PC-9 (cell line): ENCODE data around the gene MB21D2. TPM values are rescaled to one million over a fixed set of nuclear protein-coding genes. Genes with fewer than 3 reads are reported as not detected.
A peak's percentile ranks its signal among the peaks of the same experiment; 100 is the strongest.

Experiments used
- BruUV-seq: library from RNA; stranded (reverse); fragments of 400-500 nt; replicated peaks from 2 replicates; lab custom pipeline; 2021; lab: Mats Ljungman, UMichigan
- CTCF ChIA-PET: fragments of 300-600 bp; sonication (Branson Sonifier 250); formaldehyde crosslinking; loops from one replicate; lab custom pipeline; 2022; ENCODE audit warnings: antibody characterized with exemption; lab: Charles Lee
- POLR2A ChIA-PET: fragments of 300-600 bp; sonication (Branson Sonifier 250); formaldehyde crosslinking; loops from one replicate; lab custom pipeline; 2022; ENCODE audit warnings: antibody characterized with exemption; ENCODE audit not compliant: unreplicated experiment; lab: Charles Lee
- DNase-seq, 2 experiments: peaks; one replicate each; pipeline versions ENCODE4 v3.0.0 to v3.0.0-alpha.2; 2015 to 2022; ENCODE audit warnings: mixed read lengths in 1 of 2
- H2AFZ ChIP-seq: fragments of 200-600 bp; sonication (generic); 2 replicates; pipeline ENCODE4 v1.8.1; 2017; ENCODE audit warnings: antibody characterized with exemption
- H3F3A ChIP-seq: fragments of 200-600 bp; sonication (generic); 2 replicates; pipeline ENCODE4 v1.8.1; 2017; ENCODE audit warnings: antibody characterized with exemption, mild to moderate bottlenecking, low read depth; ENCODE audit not compliant: insufficient read depth
- H3K27ac ChIP-seq: fragments of 200-600 bp; sonication (generic); 2 replicates; pipeline ENCODE4 v1.6.1; 2016; ENCODE audit warnings: mixed run types
- H3K27me3 ChIP-seq: fragments of 200-600 bp; sonication (generic); 2 replicates; pipeline ENCODE4 v1.6.1; 2016; ENCODE audit warnings: low read depth, mixed run types; ENCODE audit not compliant: insufficient read depth
- H3K36me3 ChIP-seq: fragments of 200-600 bp; sonication (generic); 2 replicates; pipeline ENCODE4 v1.6.1; 2016; ENCODE audit warnings: low read depth, mixed run types
- H3K4me1 ChIP-seq: fragments of 200-600 bp; sonication (generic); replicated peaks from 2 replicates; pipeline ENCODE4 v1.6.1; 2016; ENCODE audit warnings: mixed run types; ENCODE audit not compliant: insufficient read depth
- H3K4me2 ChIP-seq: fragments of 200-600 bp; sonication (generic); 2 replicates; pipeline ENCODE4 v1.6.1; 2017; ENCODE audit warnings: mixed run types
- H3K4me3 ChIP-seq: fragments of 200-600 bp; sonication (generic); 2 replicates; pipeline ENCODE4 v1.6.1; 2016; ENCODE audit warnings: mixed run types
- H3K79me2 ChIP-seq: fragments of 200-600 bp; sonication (generic); 2 replicates; pipeline ENCODE4 v1.6.1; 2017; ENCODE audit warnings: low read depth, mixed run types
- H3K9me2 ChIP-seq: fragments of 200-600 bp; sonication (generic); 2 replicates; pipeline ENCODE4 v1.8.1; 2017; ENCODE audit warnings: mild to moderate bottlenecking; ENCODE audit not compliant: insufficient read depth
- H3K9me3 ChIP-seq: fragments of 200-600 bp; sonication (generic); 2 replicates; pipeline ENCODE4 v1.8.1; 2016; ENCODE audit warnings: low read depth; ENCODE audit not compliant: insufficient read depth
- H4K20me1 ChIP-seq: fragments of 200-600 bp; sonication (generic); 2 replicates; pipeline ENCODE4 v1.8.1; 2017; ENCODE audit not compliant: insufficient read depth
- CTCF ChIP-seq: fragments of 200-600 bp; sonication (generic); conservative IDR thresholded peaks from 2 replicates; pipeline ENCODE4 v1.6.1; 2017; ENCODE audit warnings: mixed run types, antibody characterized with exemption, mild to moderate bottlenecking, moderate library complexity
- EZH2 ChIP-seq: fragments of 200-600 bp; sonication (generic); IDR thresholded peaks from 2 replicates; pipeline ENCODE4 v1.8.0; 2017; ENCODE audit warnings: antibody characterized with exemption, low read depth
- intact Hi-C: fragments of 100-400 bp; cut with micrococcal nuclease; formaldehyde crosslinking; loops from one replicate; pipeline ENCODE4 v1.10.0; 2022; ENCODE audit not compliant: unreplicated experiment
- total RNA-seq: library from RNA; stranded (reverse); gene quantifications from 2 replicates; pipeline ENCODE4 v1.2.3, GENCODE V29; 2021

The MB21D2 gene
- total RNA-seq, 1 experiment from 2014 or later: 5.1 TPM

DNA sequence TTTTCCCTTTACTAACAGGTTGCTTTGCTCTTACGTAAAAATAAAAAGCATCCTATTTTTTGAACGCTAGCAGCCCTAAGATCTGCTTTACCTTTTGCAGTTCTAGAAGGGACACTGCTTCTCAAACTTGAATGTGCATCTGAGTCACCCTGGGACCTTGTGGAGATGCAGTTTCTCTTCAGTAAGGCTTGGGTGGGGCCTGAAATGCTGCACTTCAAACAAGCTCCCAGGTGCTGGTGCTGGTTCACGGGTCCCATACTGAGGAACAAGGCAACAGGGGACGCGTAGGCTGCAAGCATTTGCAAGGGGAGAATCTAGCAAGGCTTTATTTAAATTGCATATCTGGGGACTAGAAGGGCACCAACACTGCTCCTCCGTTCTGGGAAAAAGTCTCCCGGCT is 30.0 kb downstream of the MB21D2 start:
- intact Hi-C loops: loop anchor here (1.0 to 5.0 kb wide), 3 partner anchors 8 to 290 kb away; no protein-coding TSS in a partner anchor
- TSS peak; percentile 28 for BruUV-seq
- H3K27ac ChIP-seq: no peak overlapping the region
- H3K4me2 ChIP-seq: no peak overlapping the region
- H3K9me2 ChIP-seq: no peaks in the 10 kb centered on the region
- DNase-seq: peak in 1 of 2 experiments; percentile 44
- ChIA-PET CTCF (no interaction called here), POLR2A (interaction anchor here (0.7 to 1.4 kb wide), 2 partner anchors 8 to 47 kb away, joined by 3 to 11 read pairs; no protein-coding TSS in a partner anchor)
- no peak overlapping the region for H2AFZ ChIP-seq
- H3K36me3 ChIP-seq: no peaks in the 10 kb centered on the region
- H3K9me3 ChIP-seq: no peaks in the 10 kb centered on the region
- H4K20me1 ChIP-seq: no peaks in the 10 kb centered on the region
- H3K4me1 ChIP-seq: peaks cover 77% of the 10 kb centered on the region
- no peak overlapping the region for H3K4me3 ChIP-seq
- H3K27me3 ChIP-seq: no peaks in the 10 kb centered on the region
- peaks cover 59% of the 10 kb centered on the region for H3K79me2 ChIP-seq
- H3F3A ChIP-seq: peaks cover 20% of the 10 kb centered on the region; the same call in 1 of the 2 replicates
- TF ChIP-seq EZH2: no peak
- TF ChIP-seq CTCF: no peak

DNA sequence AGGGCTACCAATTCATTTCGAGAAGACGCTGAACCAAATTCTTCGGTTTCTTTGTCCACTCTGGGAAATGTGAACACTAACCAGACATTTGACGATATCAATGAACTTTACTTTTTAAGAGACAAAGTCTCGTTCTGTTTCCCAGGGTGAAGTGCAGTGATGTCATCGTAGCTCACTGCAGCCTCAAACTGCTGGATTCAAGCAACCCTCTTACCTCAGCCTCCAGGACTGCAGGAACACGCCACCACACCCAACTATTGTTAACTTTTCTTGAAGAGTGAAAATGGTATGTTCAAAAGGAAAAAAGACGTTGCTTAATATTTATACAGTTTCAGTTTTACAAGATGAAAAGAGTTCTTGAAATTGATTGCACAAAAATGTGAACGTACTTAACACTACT is 30.6 kb downstream of the MB21D2 start:
- POLR2A ChIA-PET: interaction anchor here (0.7 kb wide), 2 partner anchors 19 to 368 kb away, joined by 3 read pairs; no protein-coding TSS in a partner anchor
- H3K27me3 ChIP-seq: no peaks in the 10 kb centered on the region
- no peaks in the 10 kb centered on the region for H3K9me3 ChIP-seq

More for the DNA sequence above, 30.6 kb downstream of the MB21D2 start:
- Histone ChIP-seq H3K4me3 (no peak overlapping the region), H3K79me2 (peaks cover 57% of the 10 kb centered on the region), H3K4me1 (peaks cover 71% of the 10 kb centered on the region), H3K36me3 (no peaks in the 10 kb centered on the region), H3K27ac (no peak overlapping the region), H3K9me2 (no peaks in the 10 kb centered on the region), H4K20me1 (no peaks in the 10 kb centered on the region), H3K4me2 (no peak overlapping the region), H3F3A (peaks cover 14% of the 10 kb centered on the region; the same call in 1 of the 2 replicates), H2AFZ (no peak overlapping the region)
- intact Hi-C loops: loop anchor here (1.0 to 5.0 kb wide), 3 partner anchors 8 to 290 kb away; no protein-coding TSS in a partner anchor
- CTCF ChIA-PET: no interaction called here
- no TSS peak for BruUV-seq
- no peak for TF ChIP-seq CTCF
- no peak for TF ChIP-seq EZH2
- DNase-seq: peak in 1 of 2 experiments; percentile 62
